Neural progenitor cell (in vitro differentiated cells): Measurements from ENCODE around the gene MPP4.

ENCODE experiments used
- EZH2 ChIP-seq: fragments of 200-600 bp; sonication (generic); IDR thresholded peaks from 2 replicates; pipeline ENCODE4 v1.6.1; 2017; ENCODE audit warnings: antibody characterized with exemption, mild to moderate bottlenecking, moderate library complexity
- EZH2phosphoT487 ChIP-seq: fragments of 200-600 bp; sonication (generic); IDR thresholded peaks from 2 replicates; pipeline ENCODE4 v1.6.1; 2017; ENCODE audit warnings: antibody characterized with exemption
- TF ChIP-seq, protein P1 (sequence below): fragments of 200-600 bp; sonication (generic); IDR thresholded peaks from 2 replicates; pipeline ENCODE4 v1.5.1; 2017; ENCODE audit warnings: antibody characterized with exemption, mild to moderate bottlenecking

DNA sequence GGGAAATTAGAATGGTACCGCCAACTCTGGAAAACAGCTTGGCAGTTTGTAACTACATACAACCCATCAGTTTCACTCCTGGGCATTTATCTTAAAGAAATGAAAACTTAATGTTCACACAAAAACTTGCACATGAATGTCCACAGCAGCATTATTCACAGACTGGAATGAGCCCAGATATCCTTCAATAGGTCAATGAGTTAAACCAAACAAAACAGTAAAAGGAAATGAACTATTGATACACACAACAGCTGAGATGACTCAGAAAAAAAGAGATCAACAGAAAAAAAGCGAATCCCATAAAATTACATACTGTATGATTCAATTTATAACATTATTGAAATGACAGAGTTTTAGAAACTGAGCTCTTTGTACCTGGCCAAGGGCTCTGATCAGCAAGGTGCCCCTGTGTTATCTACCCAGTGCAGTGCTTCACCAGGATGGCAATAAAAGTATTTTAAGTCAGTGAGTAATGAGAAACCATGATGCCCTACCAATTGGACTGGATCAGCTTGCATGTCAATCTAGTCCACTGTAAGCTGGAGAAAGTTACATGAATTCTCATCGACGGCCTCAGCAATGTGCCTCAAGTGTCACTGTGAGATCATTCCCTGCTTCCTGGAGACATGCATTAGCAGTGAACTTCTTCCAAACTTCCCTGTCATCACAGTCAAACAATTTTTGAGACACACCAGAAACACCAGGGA lies 77.0 kb downstream of the MPP4 start:
- TF ChIP-seq, protein P1, sequence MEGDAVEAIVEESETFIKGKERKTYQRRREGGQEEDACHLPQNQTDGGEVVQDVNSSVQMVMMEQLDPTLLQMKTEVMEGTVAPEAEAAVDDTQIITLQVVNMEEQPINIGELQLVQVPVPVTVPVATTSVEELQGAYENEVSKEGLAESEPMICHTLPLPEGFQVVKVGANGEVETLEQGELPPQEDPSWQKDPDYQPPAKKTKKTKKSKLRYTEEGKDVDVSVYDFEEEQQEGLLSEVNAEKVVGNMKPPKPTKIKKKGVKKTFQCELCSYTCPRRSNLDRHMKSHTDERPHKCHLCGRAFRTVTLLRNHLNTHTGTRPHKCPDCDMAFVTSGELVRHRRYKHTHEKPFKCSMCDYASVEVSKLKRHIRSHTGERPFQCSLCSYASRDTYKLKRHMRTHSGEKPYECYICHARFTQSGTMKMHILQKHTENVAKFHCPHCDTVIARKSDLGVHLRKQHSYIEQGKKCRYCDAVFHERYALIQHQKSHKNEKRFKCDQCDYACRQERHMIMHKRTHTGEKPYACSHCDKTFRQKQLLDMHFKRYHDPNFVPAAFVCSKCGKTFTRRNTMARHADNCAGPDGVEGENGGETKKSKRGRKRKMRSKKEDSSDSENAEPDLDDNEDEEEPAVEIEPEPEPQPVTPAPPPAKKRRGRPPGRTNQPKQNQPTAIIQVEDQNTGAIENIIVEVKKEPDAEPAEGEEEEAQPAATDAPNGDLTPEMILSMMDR = no peak
- no peak for TF ChIP-seq EZH2phosphoT487
- TF ChIP-seq EZH2 = no peak
